Neuronal stem cell (in vitro differentiated cells): ENCODE results near the gene VPS35.
A peak's percentile ranks its signal among the peaks of the same experiment; 100 is the strongest.

Experiments used
- DNase-seq: peaks from one replicate; pipeline ENCODE4 v3.0.0-alpha.2; 2013; ENCODE audit warnings: low spot score
- H2AFZ ChIP-seq: one replicate; pipeline ENCODE4 v1.6.1; 2013; ENCODE audit warnings: mild to moderate bottlenecking, low read length, inconsistent platforms
- H2AK5ac ChIP-seq: 2 replicates; pipeline ENCODE4 v1.6.1; 2013; ENCODE audit warnings: low read depth, mild to moderate bottlenecking, inconsistent platforms, low read length, moderate library complexity, mixed read lengths
- H2BK120ac ChIP-seq: 2 replicates; pipeline ENCODE4 v1.6.1; 2013; ENCODE audit warnings: low read depth, mild to moderate bottlenecking, inconsistent platforms, low read length, moderate library complexity, mixed read lengths
- H2BK12ac ChIP-seq: one replicate; pipeline ENCODE4 v1.6.1; 2013; ENCODE audit warnings: low read length, inconsistent platforms
- H2BK15ac ChIP-seq: 2 replicates; pipeline ENCODE4 v1.6.1; 2013; ENCODE audit warnings: mild to moderate bottlenecking, low read length, inconsistent platforms, mixed read lengths
- H2BK5ac ChIP-seq: one replicate; pipeline ENCODE4 v1.6.1; 2013; ENCODE audit warnings: inconsistent platforms, mild to moderate bottlenecking, low read length, moderate library complexity
- H3K14ac ChIP-seq: one replicate; pipeline ENCODE4 v1.6.1; 2013; ENCODE audit warnings: low read length, inconsistent platforms
- H3K18ac ChIP-seq: 2 replicates; pipeline ENCODE4 v1.6.1; 2013; ENCODE audit warnings: low read length, inconsistent platforms
- H3K23ac ChIP-seq: 2 replicates; pipeline ENCODE4 v1.6.1; 2013; ENCODE audit warnings: low read depth, mild to moderate bottlenecking, mixed read lengths, low read length, inconsistent platforms; ENCODE audit not compliant: poor library complexity
- H3K27ac ChIP-seq: replicated peaks from 3 replicates; pipeline ENCODE4 v1.5.1; 2013; ENCODE audit warnings: low read length, inconsistent platforms
- H3K27me3 ChIP-seq, 3 experiments: 2 replicates each; pipeline ENCODE4 v1.6.1; 2013; ENCODE audit warnings: low read length in 3 of 3, mild to moderate bottlenecking in 2 of 3, inconsistent platforms in 1 of 3, low read depth in 1 of 3, mixed read lengths in 1 of 3, moderate library complexity in 1 of 3; ENCODE audit not compliant: control insufficient read depth in 3 of 3, insufficient read depth in 3 of 3
- H3K36me3 ChIP-seq, 2 donors: replicated peaks in 1 of 2; 2 replicates each; pipeline ENCODE4 v1.6.1; 2013; ENCODE audit warnings: low read length in 2 of 2; ENCODE audit not compliant: control insufficient read depth in 2 of 2, insufficient read depth in 2 of 2
- H3K4ac ChIP-seq: 2 replicates; pipeline ENCODE4 v1.6.1; 2013; ENCODE audit warnings: inconsistent platforms, mild to moderate bottlenecking, low read length, moderate library complexity
- H3K4me1 ChIP-seq, 2 donors: 1 replicate in 1 of 2; 2 replicates in 1 of 2; pipeline ENCODE4 v1.6.1; 2013; ENCODE audit warnings: low read length in 2 of 2, low read depth in 1 of 2; ENCODE audit not compliant: control insufficient read depth in 2 of 2, insufficient read depth in 1 of 2
- H3K4me2 ChIP-seq: one replicate; pipeline ENCODE4 v1.6.1; 2013; ENCODE audit warnings: mild to moderate bottlenecking, low read length, inconsistent platforms; ENCODE audit not compliant: insufficient read depth, poor library complexity, severe bottlenecking
- H3K4me3 ChIP-seq, 2 donors: 2 replicates each; pipeline ENCODE4 v1.5.1; 2013; ENCODE audit warnings: low read length in 2 of 2, mild to moderate bottlenecking in 2 of 2, inconsistent platforms in 1 of 2, moderate library complexity in 1 of 2
- H3K79me1 ChIP-seq: one replicate; pipeline ENCODE4 v1.6.1; 2013; ENCODE audit warnings: low read depth, mild to moderate bottlenecking, inconsistent platforms, low read length, moderate library complexity
- H3K9ac ChIP-seq: one replicate; pipeline ENCODE4 v1.6.1; 2013; ENCODE audit warnings: mild to moderate bottlenecking, low read depth, low read length, inconsistent platforms; ENCODE audit not compliant: poor library complexity
- H3K9me3 ChIP-seq, 2 donors: replicated peaks in 1 of 2; 2 replicates each; pipeline versions ENCODE3 to v1.6.1; 2013; ENCODE audit warnings: low read length in 2 of 2, mild to moderate bottlenecking in 2 of 2, inconsistent platforms in 1 of 2, low read depth in 1 of 2, mixed read lengths in 1 of 2, moderate library complexity in 1 of 2; ENCODE audit not compliant: control insufficient read depth in 2 of 2, insufficient read depth in 1 of 2
- H4K8ac ChIP-seq: one replicate; pipeline ENCODE4 v1.6.1; 2013; ENCODE audit warnings: low read depth, mild to moderate bottlenecking, inconsistent platforms, low read length, moderate library complexity
- H4K91ac ChIP-seq: one replicate; pipeline ENCODE4 v1.6.1; 2013; ENCODE audit warnings: low read length, low read depth, mild to moderate bottlenecking, inconsistent platforms; ENCODE audit not compliant: poor library complexity
- WGBS, 2 donors: extraction: QIAGEN DNeasy Blood & Tissue Kit; methylation state at CpG; one replicate each; pipeline ENCODE4 v1.1.7; 2013; ENCODE audit warnings: missing lambda C conversion rate in 2 of 2, mixed read lengths in 1 of 2; ENCODE audit not compliant: insufficient read length in 2 of 2, insufficient replicate concordance in 1 of 2; ENCODE audit errors: extremely low coverage in 2 of 2; 5-methylcytosine and 5-hydroxymethylcytosine counted together

VPS35 gene

GRCh38 chr16:46721885-46722284 is 32.9 kb upstream of the VPS35 start:
- H2BK15ac ChIP-seq: no peak overlapping the region

DNA sequence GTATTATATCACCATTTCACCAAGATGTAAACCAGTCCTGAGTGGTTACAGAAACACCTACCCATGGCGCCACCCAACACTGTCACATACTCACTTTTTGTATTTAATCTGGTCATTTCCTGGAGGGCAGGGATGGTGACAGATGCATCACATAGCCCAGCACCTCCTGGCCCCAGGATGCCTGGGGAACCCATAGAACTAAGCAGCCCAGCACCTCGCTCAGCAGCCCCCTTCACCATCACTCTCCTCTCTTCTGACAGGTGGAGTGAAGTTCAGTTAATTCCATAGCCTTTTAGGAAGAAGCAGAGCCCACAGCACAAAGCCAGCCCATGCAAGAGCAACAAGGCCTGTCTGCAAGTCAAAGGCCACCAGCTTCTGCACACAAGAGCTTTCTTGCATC is 31.6 kb upstream of the VPS35 start:
- H3K27ac ChIP-seq: no peak overlapping the region
- WGBS, 2 donors: no CpG with 5 or more reads among the region's 2 CpGs
- H4K8ac ChIP-seq: no peak overlapping the region
- H3K14ac ChIP-seq: no peak overlapping the region
- no peak overlapping the region for H3K9ac ChIP-seq
- no peak overlapping the region for H2BK12ac ChIP-seq
- H2BK120ac ChIP-seq: no peak overlapping the region
- H2AFZ ChIP-seq: no peak overlapping the region
- H2AK5ac ChIP-seq: no peak overlapping the region
- H3K79me1 ChIP-seq: no peaks in the 10 kb centered on the region
- no peak overlapping the region for H3K4me3 ChIP-seq
- H2BK5ac ChIP-seq: no peak overlapping the region
- no peak overlapping the region for H4K91ac ChIP-seq
- DNase-seq: no peak
- no peaks in the 10 kb centered on the region for H3K36me3 ChIP-seq
- no peak overlapping the region for H3K4me2 ChIP-seq
- no peak overlapping the region for H2BK15ac ChIP-seq
- no peak overlapping the region for H3K4ac ChIP-seq
- H3K9me3 ChIP-seq: peaks cover 0 to 5% of the 10 kb centered on the region in 2 donors
- H3K27me3 ChIP-seq: no peaks in the 10 kb centered on the region
- no peak overlapping the region for H3K18ac ChIP-seq
- no peak overlapping the region for H3K23ac ChIP-seq
- no peaks in the 10 kb centered on the region for H3K4me1 ChIP-seq

More at GRCh38 chr16:46721885-46722284, 32.9 kb upstream of the VPS35 start:
- H3K27ac ChIP-seq: no peak overlapping the region
- H3K36me3 ChIP-seq: no peaks in the 10 kb centered on the region
- H3K9ac ChIP-seq: peak overlapping the region; percentile 50
- peaks cover 0 to under 1% of the 10 kb centered on the region in 2 donors for H3K4me1 ChIP-seq
- peaks cover 0 to 5% of the 10 kb centered on the region in 2 donors for H3K9me3 ChIP-seq
- H2BK12ac ChIP-seq: no peak overlapping the region
- H3K14ac ChIP-seq: no peak overlapping the region
- H2AFZ ChIP-seq: no peak overlapping the region
- DNase-seq: no peak
- H4K91ac ChIP-seq: no peak overlapping the region
- no peak overlapping the region for H3K4me2 ChIP-seq
- H2BK5ac ChIP-seq: no peak overlapping the region
- no peak overlapping the region for H3K4me3 ChIP-seq
- H3K27me3 ChIP-seq: no peaks in the 10 kb centered on the region
- no peak overlapping the region for H3K23ac ChIP-seq
- no CpG with 5 or more reads among the region's 4 CpGs for WGBS, 2 donors
- no peak overlapping the region for H2AK5ac ChIP-seq
- no peak overlapping the region for H4K8ac ChIP-seq
- H2BK120ac ChIP-seq: no peak overlapping the region
- peak overlapping the region; percentile 13 for H3K18ac ChIP-seq
- H3K4ac ChIP-seq: no peak overlapping the region
- no peaks in the 10 kb centered on the region for H3K79me1 ChIP-seq

GRCh38 chr16:46719528-46719927 is 30.6 kb upstream of the VPS35 start:
- no peak overlapping the region for H3K23ac ChIP-seq
- no peak overlapping the region for H3K18ac ChIP-seq
- no peak overlapping the region for H3K9ac ChIP-seq
- H3K4ac ChIP-seq: no peak overlapping the region
- no peak overlapping the region for H4K8ac ChIP-seq
- no peak overlapping the region for H3K4me3 ChIP-seq
- H2BK15ac ChIP-seq: no peak overlapping the region
- DNase-seq: no peak
- H3K4me1 ChIP-seq: no peaks in the 10 kb centered on the region
- no peaks in the 10 kb centered on the region for H3K79me1 ChIP-seq
- no peak overlapping the region for H2BK120ac ChIP-seq
- no peak overlapping the region for H2BK5ac ChIP-seq
- H3K14ac ChIP-seq: no peak overlapping the region
- no peak overlapping the region for H4K91ac ChIP-seq
- H3K4me2 ChIP-seq: no peak overlapping the region
- H2BK12ac ChIP-seq: no peak overlapping the region
- H3K36me3 ChIP-seq: no peaks in the 10 kb centered on the region
- no CpG with 5 or more reads among the region's 6 CpGs for WGBS, 2 donors
- no peak overlapping the region for H2AFZ ChIP-seq
- H3K27me3 ChIP-seq: peaks cover 0 to 1% (median 0%) of the 10 kb centered on the region in 3 experiments
- no peak overlapping the region for H3K27ac ChIP-seq
- no peak overlapping the region for H2AK5ac ChIP-seq
- peaks cover 0 to 2% of the 10 kb centered on the region in 2 donors for H3K9me3 ChIP-seq

DNA sequence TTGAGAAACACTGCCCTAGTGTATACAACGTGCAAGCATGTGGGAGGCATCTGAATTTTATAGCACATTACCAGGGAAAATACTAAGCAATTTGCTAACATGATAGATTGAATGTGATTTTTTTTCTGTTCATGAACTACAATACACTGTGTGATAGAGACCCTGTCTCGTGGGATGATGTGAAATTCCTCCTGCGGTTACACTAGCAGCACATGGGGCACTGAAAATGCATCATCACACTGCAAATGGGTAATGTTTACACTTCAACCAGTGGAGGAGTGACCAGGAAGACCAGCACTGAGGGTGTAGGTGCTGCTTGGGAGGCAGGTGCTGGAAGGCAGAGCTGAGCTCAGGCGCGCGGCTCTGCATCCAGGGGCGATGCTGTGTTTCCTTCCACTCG is 29.2 kb upstream of the VPS35 start:
- Histone ChIP-seq H2BK5ac (no peak overlapping the region), H3K18ac (no peak overlapping the region), H4K91ac (no peak overlapping the region), H3K4me1 (no peaks in the 10 kb centered on the region), H3K23ac (no peak overlapping the region), H2AFZ (no peak overlapping the region), H2BK15ac (no peak overlapping the region), H2AK5ac (no peak overlapping the region), H3K79me1 (no peaks in the 10 kb centered on the region), H3K9ac (no peak overlapping the region), H2BK120ac (no peak overlapping the region), H3K14ac (no peak overlapping the region), H3K27me3 (peaks cover 0 to 1% (median 0%) of the 10 kb centered on the region in 3 experiments), H3K27ac (no peak overlapping the region), H3K4me3 (no peak overlapping the region), H3K4ac (no peak overlapping the region), H3K36me3 (no peaks in the 10 kb centered on the region), H3K9me3 (no peaks in the 10 kb centered on the region), H4K8ac (no peak overlapping the region), H3K4me2 (no peak overlapping the region), H2BK12ac (no peak overlapping the region)
- no peak for DNase-seq
- WGBS, 2 donors: no CpG with 5 or more reads among the region's 8 CpGs
